SU-DHL-6 (cell line): ENCODE measurements around the gene ZDHHC11.
"Not testable (repeated sequence)": the region's sequence is repeated elsewhere in the genome, so short reads cannot be mapped to it uniquely, and the experiment has no call there.

Experiments used
- EZH2phosphoT487 ChIP-seq: fragments of 200-600 bp; sonication (generic), shearing (Covaris generic); conservative IDR thresholded peaks from 2 replicates; pipeline ENCODE4 v1.6.1; 2018; ENCODE audit warnings: mild to moderate bottlenecking, antibody characterized with exemption, low read length, moderate library complexity, mixed read lengths
- TF ChIP-seq, protein P1 (sequence below): fragments of 200-600 bp; sonication (generic); IDR thresholded peaks from one replicate; pipeline ENCODE4 v1.5.1; 2017; ENCODE audit warnings: antibody characterized with exemption, mild to moderate bottlenecking, low read length, moderate library complexity; ENCODE audit not compliant: insufficient read depth, poor library complexity, severe bottlenecking

DNA sequence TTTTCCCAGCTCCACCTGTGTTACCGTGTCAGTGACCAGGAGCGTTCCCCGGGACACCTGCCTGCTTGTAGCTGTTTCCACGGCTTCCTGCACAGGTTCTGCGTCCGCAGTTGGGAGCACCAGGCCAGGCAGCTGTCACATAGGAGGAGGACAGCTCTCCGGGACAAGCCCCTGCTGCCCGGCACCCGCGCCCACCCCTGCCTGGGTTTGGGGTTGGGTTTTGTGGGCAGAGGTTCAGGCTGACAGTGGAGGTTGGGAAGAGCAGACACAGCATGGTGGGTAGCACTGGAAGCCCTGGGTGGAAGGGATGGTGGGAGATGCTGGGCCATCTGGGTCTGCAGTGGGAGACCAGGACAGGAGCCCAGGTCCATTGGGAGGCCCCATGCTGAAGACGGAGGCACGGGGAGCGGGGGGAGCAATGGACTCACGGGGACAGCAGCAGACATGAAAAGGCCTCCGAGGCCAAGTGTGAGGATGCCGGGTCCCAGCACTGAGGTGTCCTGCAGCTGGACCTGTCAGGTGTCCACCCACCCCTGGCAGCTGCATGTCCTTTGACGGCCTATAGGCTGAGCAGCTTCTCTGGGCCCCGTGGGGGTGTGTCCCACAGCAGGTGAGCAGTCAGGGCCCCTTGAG lies 63.4 kb downstream of the ZDHHC11 start:
- TF ChIP-seq, protein P1, sequence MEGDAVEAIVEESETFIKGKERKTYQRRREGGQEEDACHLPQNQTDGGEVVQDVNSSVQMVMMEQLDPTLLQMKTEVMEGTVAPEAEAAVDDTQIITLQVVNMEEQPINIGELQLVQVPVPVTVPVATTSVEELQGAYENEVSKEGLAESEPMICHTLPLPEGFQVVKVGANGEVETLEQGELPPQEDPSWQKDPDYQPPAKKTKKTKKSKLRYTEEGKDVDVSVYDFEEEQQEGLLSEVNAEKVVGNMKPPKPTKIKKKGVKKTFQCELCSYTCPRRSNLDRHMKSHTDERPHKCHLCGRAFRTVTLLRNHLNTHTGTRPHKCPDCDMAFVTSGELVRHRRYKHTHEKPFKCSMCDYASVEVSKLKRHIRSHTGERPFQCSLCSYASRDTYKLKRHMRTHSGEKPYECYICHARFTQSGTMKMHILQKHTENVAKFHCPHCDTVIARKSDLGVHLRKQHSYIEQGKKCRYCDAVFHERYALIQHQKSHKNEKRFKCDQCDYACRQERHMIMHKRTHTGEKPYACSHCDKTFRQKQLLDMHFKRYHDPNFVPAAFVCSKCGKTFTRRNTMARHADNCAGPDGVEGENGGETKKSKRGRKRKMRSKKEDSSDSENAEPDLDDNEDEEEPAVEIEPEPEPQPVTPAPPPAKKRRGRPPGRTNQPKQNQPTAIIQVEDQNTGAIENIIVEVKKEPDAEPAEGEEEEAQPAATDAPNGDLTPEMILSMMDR: not testable (repeated sequence)
- not testable (repeated sequence) for TF ChIP-seq EZH2phosphoT487
